ENCODE results near the gene ZNF423.

The ZNF423 gene

GRCh38 chr16:49657736-49658465 lies 198.0 kb downstream of the ZNF423 start:
- no peak for DNase-seq (ENCODE audit: low read depth)
- Histone ChIP-seq H3K4me3 (ENCODE audit: low read length) (no peak overlapping the region), H3K27me3 (replicated peaks; ENCODE audit: control insufficient read depth, insufficient read depth, low read length) (no peaks in the 10 kb centered on the region), H3K4me1 (ENCODE audit: control insufficient read depth, insufficient read depth, low read length) (peaks cover 10% of the 10 kb centered on the region), H3K36me3 (ENCODE audit: control insufficient read depth, insufficient read depth, low read length, severe bottlenecking) (no peaks in the 10 kb centered on the region), H3K9ac (ENCODE audit: low read length) (no peak overlapping the region), H3K9me3 (ENCODE audit: control insufficient read depth, low read length) (no peaks in the 10 kb centered on the region)

- H3K9ac ChIP-seq (ENCODE audit: low read length) = no peak overlapping the region
- no peaks in the 10 kb centered on the region for H3K36me3 ChIP-seq (ENCODE audit: control insufficient read depth, insufficient read depth, low read length, severe bottlenecking)
- no peak for DNase-seq (ENCODE audit: low read depth)
- H3K9me3 ChIP-seq (ENCODE audit: control insufficient read depth, low read length) = no peaks in the 10 kb centered on the region
- no peaks in the 10 kb centered on the region for H3K27me3 ChIP-seq (replicated peaks; ENCODE audit: control insufficient read depth, insufficient read depth, low read length)
- no peak overlapping the region for H3K4me3 ChIP-seq (ENCODE audit: low read length)
- peaks cover 19% of the 10 kb centered on the region for H3K4me1 ChIP-seq (ENCODE audit: control insufficient read depth, insufficient read depth, low read length)
Measured at GRCh38 chr16:49654425-49654824, 201.5 kb downstream of the ZNF423 start.

GRCh38 chr16:49653577-49653976 lies 202.3 kb downstream of the ZNF423 start:
- peaks cover 6% of the 10 kb centered on the region for H3K9me3 ChIP-seq (ENCODE audit: control insufficient read depth, low read length)
- H3K4me3 ChIP-seq (ENCODE audit: low read length) = no peak overlapping the region
- H3K4me1 ChIP-seq (ENCODE audit: control insufficient read depth, insufficient read depth, low read length) = peaks cover 19% of the 10 kb centered on the region
- no peaks in the 10 kb centered on the region for H3K36me3 ChIP-seq (ENCODE audit: control insufficient read depth, insufficient read depth, low read length, severe bottlenecking)
- peak overlapping the region; percentile 57 for H3K9ac ChIP-seq (ENCODE audit: low read length)
- DNase-seq (ENCODE audit: low read depth) = no peak
- H3K27me3 ChIP-seq (replicated peaks; ENCODE audit: control insufficient read depth, insufficient read depth, low read length) = no peaks in the 10 kb centered on the region

GRCh38 chr16:49653173-49653570 lies 202.7 kb downstream of the ZNF423 start:
- peaks cover 19% of the 10 kb centered on the region for H3K4me1 ChIP-seq (ENCODE audit: control insufficient read depth, insufficient read depth, low read length)
- H3K4me3 ChIP-seq (ENCODE audit: low read length) = peak overlapping the region; percentile 71
- H3K9ac ChIP-seq (ENCODE audit: low read length) = peak overlapping the region; percentile 57
- no peaks in the 10 kb centered on the region for H3K27me3 ChIP-seq (replicated peaks; ENCODE audit: control insufficient read depth, insufficient read depth, low read length)
- H3K9me3 ChIP-seq (ENCODE audit: control insufficient read depth, low read length) = peaks cover 7% of the 10 kb centered on the region
- DNase-seq (ENCODE audit: low read depth) = no peak
- H3K36me3 ChIP-seq (ENCODE audit: control insufficient read depth, insufficient read depth, low read length, severe bottlenecking) = no peaks in the 10 kb centered on the region

- H3K9me3 ChIP-seq (ENCODE audit: control insufficient read depth, low read length) = peaks cover 13% of the 10 kb centered on the region
Measured at GRCh38 chr16:49652456-49653172, 203.3 kb downstream of the ZNF423 start.

GRCh38 chr16:49651996-49652395 lies 203.9 kb downstream of the ZNF423 start:
- Histone ChIP-seq H3K27me3 (replicated peaks; ENCODE audit: control insufficient read depth, insufficient read depth, low read length) (no peaks in the 10 kb centered on the region), H3K9ac (ENCODE audit: low read length) (peak overlapping the region; percentile 57), H3K4me3 (ENCODE audit: low read length) (peak overlapping the region; percentile 71), H3K9me3 (ENCODE audit: control insufficient read depth, low read length) (peaks cover 19% of the 10 kb centered on the region), H3K36me3 (ENCODE audit: control insufficient read depth, insufficient read depth, low read length, severe bottlenecking) (no peaks in the 10 kb centered on the region), H3K4me1 (ENCODE audit: control insufficient read depth, insufficient read depth, low read length) (peaks cover 19% of the 10 kb centered on the region)
- no peak for DNase-seq (ENCODE audit: low read depth)

More at GRCh38 chr16:49652456-49653172, 203.3 kb downstream of the ZNF423 start:
- DNase-seq (ENCODE audit: low read depth) = peak; percentile 96
- H3K4me3 ChIP-seq (ENCODE audit: low read length) = peak overlapping the region; percentile 71
- H3K4me1 ChIP-seq (ENCODE audit: control insufficient read depth, insufficient read depth, low read length) = peaks cover 19% of the 10 kb centered on the region
- H3K36me3 ChIP-seq (ENCODE audit: control insufficient read depth, insufficient read depth, low read length, severe bottlenecking) = no peaks in the 10 kb centered on the region
- peak overlapping the region; percentile 57 for H3K9ac ChIP-seq (ENCODE audit: low read length)
- H3K27me3 ChIP-seq (replicated peaks; ENCODE audit: control insufficient read depth, insufficient read depth, low read length) = no peaks in the 10 kb centered on the region

- Histone ChIP-seq H3K4me3 (ENCODE audit: low read length) (no peak overlapping the region), H3K27me3 (replicated peaks; ENCODE audit: control insufficient read depth, insufficient read depth, low read length) (no peaks in the 10 kb centered on the region), H3K4me1 (ENCODE audit: control insufficient read depth, insufficient read depth, low read length) (peaks cover 19% of the 10 kb centered on the region), H3K9me3 (ENCODE audit: control insufficient read depth, low read length) (peaks cover 21% of the 10 kb centered on the region), H3K36me3 (ENCODE audit: control insufficient read depth, insufficient read depth, low read length, severe bottlenecking) (no peaks in the 10 kb centered on the region), H3K9ac (ENCODE audit: low read length) (no peak overlapping the region)
- DNase-seq (ENCODE audit: low read depth) = no peak
Measured at GRCh38 chr16:49651226-49651625, 204.7 kb downstream of the ZNF423 start.

- H3K4me1 ChIP-seq (ENCODE audit: control insufficient read depth, insufficient read depth, low read length) = peaks cover 19% of the 10 kb centered on the region
- H3K27me3 ChIP-seq (replicated peaks; ENCODE audit: control insufficient read depth, insufficient read depth, low read length) = no peaks in the 10 kb centered on the region
- H3K9me3 ChIP-seq (ENCODE audit: control insufficient read depth, low read length) = peaks cover 21% of the 10 kb centered on the region
- DNase-seq (ENCODE audit: low read depth) = no peak
- no peaks in the 10 kb centered on the region for H3K36me3 ChIP-seq (ENCODE audit: control insufficient read depth, insufficient read depth, low read length, severe bottlenecking)
- no peak overlapping the region for H3K9ac ChIP-seq (ENCODE audit: low read length)
- no peak overlapping the region for H3K4me3 ChIP-seq (ENCODE audit: low read length)
Measured at GRCh38 chr16:49650603-49651002, 205.3 kb downstream of the ZNF423 start.

- no peaks in the 10 kb centered on the region for H3K27me3 ChIP-seq (replicated peaks; ENCODE audit: control insufficient read depth, insufficient read depth, low read length)
- DNase-seq (ENCODE audit: low read depth) = no peak
Measured at GRCh38 chr16:49649013-49649765, 206.7 kb downstream of the ZNF423 start.

GRCh38 chr16:49647673-49648072 lies 208.2 kb downstream of the ZNF423 start:
- H3K36me3 ChIP-seq (ENCODE audit: control insufficient read depth, insufficient read depth, low read length, severe bottlenecking) = no peaks in the 10 kb centered on the region
- peaks cover 27% of the 10 kb centered on the region for H3K4me1 ChIP-seq (ENCODE audit: control insufficient read depth, insufficient read depth, low read length)
- no peak for DNase-seq (ENCODE audit: low read depth)
- no peak overlapping the region for H3K9ac ChIP-seq (ENCODE audit: low read length)
- H3K27me3 ChIP-seq (replicated peaks; ENCODE audit: control insufficient read depth, insufficient read depth, low read length) = no peaks in the 10 kb centered on the region
- peaks cover 21% of the 10 kb centered on the region for H3K9me3 ChIP-seq (ENCODE audit: control insufficient read depth, low read length)
- peak overlapping the region; percentile 51 for H3K4me3 ChIP-seq (ENCODE audit: low read length)

More at GRCh38 chr16:49649013-49649765, 206.7 kb downstream of the ZNF423 start:
- H3K36me3 ChIP-seq (ENCODE audit: control insufficient read depth, insufficient read depth, low read length, severe bottlenecking) = no peaks in the 10 kb centered on the region
- no peak overlapping the region for H3K4me3 ChIP-seq (ENCODE audit: low read length)
- H3K9me3 ChIP-seq (ENCODE audit: control insufficient read depth, low read length) = peaks cover 21% of the 10 kb centered on the region
- H3K4me1 ChIP-seq (ENCODE audit: control insufficient read depth, insufficient read depth, low read length) = peaks cover 22% of the 10 kb centered on the region
- H3K9ac ChIP-seq (ENCODE audit: low read length) = no peak overlapping the region

- Histone ChIP-seq H3K27me3 (replicated peaks; ENCODE audit: control insufficient read depth, insufficient read depth, low read length) (no peaks in the 10 kb centered on the region), H3K9me3 (ENCODE audit: control insufficient read depth, low read length) (peaks cover 21% of the 10 kb centered on the region), H3K4me3 (ENCODE audit: low read length) (no peak overlapping the region), H3K4me1 (ENCODE audit: control insufficient read depth, insufficient read depth, low read length) (peaks cover 17% of the 10 kb centered on the region), H3K9ac (ENCODE audit: low read length) (no peak overlapping the region), H3K36me3 (ENCODE audit: control insufficient read depth, insufficient read depth, low read length, severe bottlenecking) (no peaks in the 10 kb centered on the region)
- no peak for DNase-seq (ENCODE audit: low read depth)
Measured at GRCh38 chr16:49645263-49645662, 210.6 kb downstream of the ZNF423 start.
